ENCODE measurements around the gene CEP112.

CEP112 gene

DNA sequence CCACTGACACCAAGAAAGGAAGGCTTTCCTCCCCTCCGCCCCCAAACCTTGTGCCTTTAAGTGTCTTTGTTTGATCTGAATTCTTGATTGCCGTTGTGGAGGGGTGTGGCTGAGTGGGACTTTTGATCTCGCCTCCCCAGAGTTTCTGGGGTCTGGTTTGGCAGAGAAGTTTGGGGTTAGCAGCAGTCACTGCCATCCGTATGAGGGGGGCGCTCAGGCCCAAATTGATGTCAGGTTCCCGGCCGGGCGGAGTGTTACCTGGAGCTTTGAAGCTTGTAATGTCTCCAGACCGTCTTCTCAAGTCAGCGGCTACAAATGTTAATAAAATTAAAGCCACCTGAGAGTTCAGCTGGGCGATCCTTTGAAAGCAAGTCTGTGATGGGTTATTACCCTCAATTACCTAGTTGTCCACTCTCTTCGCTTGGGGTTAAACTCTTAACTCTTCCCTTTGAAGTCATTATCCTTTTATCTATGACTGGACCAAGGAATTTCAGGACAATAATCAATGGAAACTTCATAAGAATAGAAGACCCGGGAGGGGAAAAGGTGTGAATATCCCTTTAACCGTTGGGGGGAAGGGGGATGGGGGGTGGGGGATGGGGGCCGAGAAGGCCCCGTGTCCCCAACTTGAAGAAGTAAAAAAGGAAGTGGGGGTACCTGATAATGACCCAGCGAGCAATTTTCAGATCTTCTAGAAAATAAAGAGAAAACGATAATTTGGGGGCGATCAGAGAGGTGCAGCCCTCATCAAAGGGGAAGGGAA is 598.7 kb downstream of the CEP112 start:
- no peak for DNase-seq (ENCODE audit: low read depth)

DNA sequence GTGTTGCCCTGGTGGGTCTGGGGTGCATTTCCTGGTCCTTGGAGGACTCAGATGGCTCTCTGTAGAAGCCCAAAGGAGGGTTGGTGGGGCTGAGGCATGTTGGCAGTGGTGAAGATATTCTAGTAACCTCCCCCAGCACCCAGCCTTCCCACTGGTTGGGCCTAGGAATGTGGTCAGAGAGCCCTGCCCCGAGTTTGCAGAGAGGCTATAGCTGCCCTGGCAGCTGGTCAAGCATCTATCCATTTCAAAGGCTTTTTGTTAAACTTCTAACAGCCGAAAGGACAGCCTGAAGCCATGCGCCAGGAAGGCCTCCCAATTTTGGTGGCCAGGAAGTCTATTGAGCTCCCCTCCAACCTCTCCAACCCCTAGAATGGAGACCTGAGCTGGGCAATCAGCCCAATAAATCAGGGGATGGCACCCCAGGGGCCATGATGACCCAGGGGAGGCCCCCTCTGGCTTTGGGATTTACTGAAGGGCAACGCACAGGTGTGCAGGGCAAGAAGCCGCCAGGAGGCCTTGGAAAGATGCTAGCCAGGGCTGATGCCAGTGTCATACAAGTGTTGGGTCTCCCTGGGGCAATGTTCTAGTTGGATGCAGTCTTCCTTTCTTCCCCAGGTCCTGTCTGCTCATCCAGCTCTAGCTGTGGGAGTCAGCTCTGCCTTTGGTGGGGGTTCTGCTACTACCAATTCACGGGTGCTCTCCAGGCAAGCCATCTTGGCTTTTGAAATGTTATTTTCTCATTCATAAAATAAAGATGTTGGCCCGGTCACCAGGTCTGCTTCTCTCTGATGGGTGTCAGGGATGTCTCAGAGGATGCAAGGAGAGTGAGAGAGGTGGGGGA is 599.6 kb downstream of the CEP112 start:
- DNase-seq (ENCODE audit: low read depth): no peak

- DNase-seq (ENCODE audit: low read depth): no peak
Observed at GRCh38 chr17:65589321-65589720, 602.6 kb downstream of the CEP112 start.

GRCh38 chr17:65588181-65588808 is 603.6 kb downstream of the CEP112 start:
- no peak for DNase-seq (ENCODE audit: low read depth)

DNA sequence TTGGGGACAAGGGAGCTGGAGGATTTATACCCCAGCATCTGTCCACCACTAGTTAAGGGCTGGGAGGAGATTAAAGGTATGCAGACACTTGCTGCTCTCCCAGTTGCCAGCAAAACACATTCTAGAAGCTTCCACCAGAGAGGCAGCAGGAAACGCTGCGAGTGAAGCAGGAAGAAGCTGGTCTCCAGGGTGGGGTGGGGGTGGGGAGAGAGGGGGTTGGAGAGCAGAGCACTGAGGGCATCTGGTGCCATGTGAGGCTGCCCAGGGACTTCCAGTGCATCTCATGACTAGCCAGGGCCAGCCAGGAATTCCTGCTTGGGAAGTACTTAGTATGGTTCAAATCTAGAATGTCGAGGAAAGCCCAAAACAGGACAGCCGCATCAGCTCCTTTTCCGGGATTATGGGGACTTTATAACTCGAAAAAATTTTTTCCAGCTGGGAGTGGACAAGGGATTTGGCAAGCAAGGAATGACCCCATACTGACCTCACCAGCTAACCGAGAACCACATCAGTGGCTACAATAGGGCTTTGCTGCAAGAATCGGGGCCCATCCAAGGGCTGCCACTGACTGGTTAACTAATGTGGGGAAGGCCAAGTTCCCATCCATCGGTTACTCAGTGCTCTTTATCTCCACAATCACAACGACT is 604.3 kb downstream of the CEP112 start:
- no peak for DNase-seq (ENCODE audit: low read depth)

- DNase-seq (ENCODE audit: low read depth): no peak
Observed at GRCh38 chr17:65586899-65587298, 605.0 kb downstream of the CEP112 start.
